ENCODE measurements around the gene ENTHD1.

The ENTHD1 gene

GRCh38 chr22:39776295-39777009, 117.1 kb downstream of the ENTHD1 start:
- ChIA-PET CTCF (interaction anchor here (0.6 to 1.9 kb wide), 3 partner anchors 13 to 224 kb away, joined by 3 to 4 read pairs (median 3); no protein-coding TSS in a partner anchor), POLR2A (no interaction called here)
- Histone ChIP-seq H3K4me1 (ENCODE audit: control extremely low read depth in 1 of 4, control insufficient read depth in 4 of 4, insufficient read depth in 4 of 4, low read length in 3 of 4) (peaks cover 0 to 15% (median 9%) of the 10 kb centered on the region in 4 experiments), H3K27ac (ENCODE audit: insufficient read depth in 1 of 2, low read depth in 1 of 2, low read length in 2 of 2, poor library complexity in 1 of 2, severe bottlenecking in 2 of 2) (no peak overlapping the region), H3K9me3 (ENCODE audit: control extremely low read depth in 1 of 5, control insufficient read depth in 4 of 5, insufficient read depth in 2 of 5, low read depth in 1 of 5, low read length in 4 of 5) (peaks cover 0 to 6% (median 0%) of the 10 kb centered on the region in 5 experiments), H3K27me3 (replicated peaks in 2 of 5; ENCODE audit: control insufficient read depth in 4 of 5, insufficient read depth in 5 of 5, low read length in 4 of 5) (peaks cover 0 to 3% (median 0%) of the 10 kb centered on the region in 5 experiments), H3K4me3 (ENCODE audit: control insufficient read depth in 1 of 7, extremely low read depth in 1 of 7, insufficient read depth in 4 of 7, low read depth in 2 of 7, low read length in 6 of 7) (no peak overlapping the region), H3K36me3 (ENCODE audit: control insufficient read depth in 4 of 4, insufficient read depth in 4 of 4, low read length in 3 of 4) (no peaks in the 10 kb centered on the region)
- WGBS (ENCODE audit: insufficient coverage) = 100% methylated on average over 1 of the region's 2 CpGs
- no peak for DNase-seq

DNA sequence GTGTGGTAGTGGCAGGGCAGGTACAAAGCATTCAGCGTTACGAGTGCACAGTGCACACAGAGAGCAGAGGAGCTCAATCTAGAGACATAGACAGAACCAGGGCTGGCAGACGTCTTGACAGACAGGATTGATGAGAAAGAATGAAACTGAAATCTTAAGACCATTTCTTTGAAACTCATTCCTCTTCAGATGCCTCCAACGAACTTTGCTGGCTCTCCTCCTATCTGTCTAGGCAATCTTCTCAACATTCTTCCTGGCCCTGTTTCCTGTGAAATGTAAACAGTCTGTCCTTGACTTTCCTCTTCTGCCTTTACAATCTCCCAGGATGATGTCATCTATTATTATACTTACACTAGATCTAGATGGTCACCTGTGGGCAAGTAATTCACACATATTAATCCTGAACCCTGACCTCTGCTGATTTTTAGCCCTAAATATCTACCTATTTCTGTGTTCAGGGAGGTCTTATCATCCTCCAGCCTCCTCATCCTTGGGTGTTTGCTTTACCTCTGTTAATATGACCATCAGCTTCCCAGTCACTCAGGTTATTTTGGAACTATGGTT, 119.5 kb downstream of the ENTHD1 start:
- POLR2A ChIA-PET = no interaction called here
- no peak overlapping the region for H3K27ac ChIP-seq (ENCODE audit: insufficient read depth in 1 of 2, low read depth in 1 of 2, low read length in 2 of 2, poor library complexity in 1 of 2, severe bottlenecking in 2 of 2)
- CTCF ChIA-PET = interaction anchor here (1.2 kb wide), 2 partner anchors 9 to 260 kb away, joined by 3 read pairs; no protein-coding TSS in a partner anchor
- H3K27me3 ChIP-seq (replicated peaks in 2 of 5; ENCODE audit: control insufficient read depth in 4 of 5, insufficient read depth in 5 of 5, low read length in 4 of 5) = peaks cover 0 to 5% (median 0%) of the 10 kb centered on the region in 5 experiments
- H3K4me3 ChIP-seq (ENCODE audit: control insufficient read depth in 1 of 7, extremely low read depth in 1 of 7, insufficient read depth in 4 of 7, low read depth in 2 of 7, low read length in 6 of 7) = peak overlapping the region in 2 of 7 experiments; percentile 3 to 43
- no peaks in the 10 kb centered on the region for H3K36me3 ChIP-seq (ENCODE audit: control insufficient read depth in 4 of 4, insufficient read depth in 4 of 4, low read length in 3 of 4)
- H3K9me3 ChIP-seq (ENCODE audit: control extremely low read depth in 1 of 5, control insufficient read depth in 4 of 5, insufficient read depth in 2 of 5, low read depth in 1 of 5, low read length in 4 of 5) = peaks cover 0 to 22% (median 2%) of the 10 kb centered on the region in 5 experiments
- 25% methylated on average over 4 of the region's 4 CpGs for WGBS (ENCODE audit: insufficient coverage)
- peaks cover 0 to 15% (median 9%) of the 10 kb centered on the region in 4 experiments for H3K4me1 ChIP-seq (ENCODE audit: control extremely low read depth in 1 of 4, control insufficient read depth in 4 of 4, insufficient read depth in 4 of 4, low read length in 3 of 4)
- DNase-seq = peak in 2 of 3 donors; percentile 21 to 40

DNA sequence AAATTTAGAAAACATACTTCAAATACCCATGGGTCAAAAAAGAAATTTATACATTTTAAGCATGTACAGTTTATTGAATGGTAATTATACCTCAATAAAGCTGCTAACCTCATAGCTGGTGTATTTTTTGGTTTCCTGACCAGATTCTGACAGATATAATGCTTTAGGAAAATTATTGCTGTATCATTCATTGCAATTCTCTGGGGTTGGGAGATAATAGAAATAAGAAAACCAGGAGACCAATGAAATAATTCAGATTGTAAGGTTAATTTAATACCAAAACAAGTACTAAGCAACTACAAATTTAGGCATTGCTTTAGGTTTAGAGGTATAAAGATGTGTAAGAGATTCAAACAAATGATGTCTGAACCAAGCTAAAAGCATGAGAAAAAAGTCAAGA, 120.1 kb downstream of the ENTHD1 start:
- peaks cover 0 to 5% (median 0%) of the 10 kb centered on the region in 5 experiments for H3K27me3 ChIP-seq (replicated peaks in 2 of 5; ENCODE audit: control insufficient read depth in 4 of 5, insufficient read depth in 5 of 5, low read length in 4 of 5)
- peaks cover 0 to 15% (median 9%) of the 10 kb centered on the region in 4 experiments for H3K4me1 ChIP-seq (ENCODE audit: control extremely low read depth in 1 of 4, control insufficient read depth in 4 of 4, insufficient read depth in 4 of 4, low read length in 3 of 4)
- H3K36me3 ChIP-seq (ENCODE audit: control insufficient read depth in 4 of 4, insufficient read depth in 4 of 4, low read length in 3 of 4) = no peaks in the 10 kb centered on the region
- CTCF ChIA-PET = interaction anchor here (1.2 kb wide), 1 partner anchor 261 kb away, joined by 3 read pairs; no protein-coding TSS in a partner anchor
- no peak overlapping the region for H3K4me3 ChIP-seq (ENCODE audit: control insufficient read depth in 1 of 7, extremely low read depth in 1 of 7, insufficient read depth in 4 of 7, low read depth in 2 of 7, low read length in 6 of 7)
- DNase-seq = peak in 2 of 3 donors; percentile 12 to 15
- H3K9me3 ChIP-seq (ENCODE audit: control extremely low read depth in 1 of 5, control insufficient read depth in 4 of 5, insufficient read depth in 2 of 5, low read depth in 1 of 5, low read length in 4 of 5) = peaks cover 0 to 22% (median 2%) of the 10 kb centered on the region in 5 experiments
- H3K27ac ChIP-seq (ENCODE audit: insufficient read depth in 1 of 2, low read depth in 1 of 2, low read length in 2 of 2, poor library complexity in 1 of 2, severe bottlenecking in 2 of 2) = no peak overlapping the region
- POLR2A ChIA-PET = no interaction called here

- Histone ChIP-seq H3K4me1 (ENCODE audit: control extremely low read depth in 1 of 4, control insufficient read depth in 4 of 4, insufficient read depth in 4 of 4, low read length in 3 of 4) (peaks cover 0 to 14% (median 9%) of the 10 kb centered on the region in 4 experiments), H3K9me3 (ENCODE audit: control extremely low read depth in 1 of 5, control insufficient read depth in 4 of 5, insufficient read depth in 2 of 5, low read depth in 1 of 5, low read length in 4 of 5) (peaks cover 0 to 22% (median 2%) of the 10 kb centered on the region in 5 experiments), H3K27ac (ENCODE audit: insufficient read depth in 1 of 2, low read depth in 1 of 2, low read length in 2 of 2, poor library complexity in 1 of 2, severe bottlenecking in 2 of 2) (no peak overlapping the region), H3K4me3 (ENCODE audit: control insufficient read depth in 1 of 7, extremely low read depth in 1 of 7, insufficient read depth in 4 of 7, low read depth in 2 of 7, low read length in 6 of 7) (no peak overlapping the region), H3K36me3 (ENCODE audit: control insufficient read depth in 4 of 4, insufficient read depth in 4 of 4, low read length in 3 of 4) (no peaks in the 10 kb centered on the region), H3K27me3 (replicated peaks in 2 of 5; ENCODE audit: control insufficient read depth in 4 of 5, insufficient read depth in 5 of 5, low read length in 4 of 5) (peaks cover 0 to 5% (median 0%) of the 10 kb centered on the region in 5 experiments)
- ChIA-PET POLR2A (no interaction called here), CTCF (no interaction called here)
- no peak for DNase-seq
- 100% methylated on average over 1 of the region's 2 CpGs for WGBS (ENCODE audit: insufficient coverage)
Observed at GRCh38 chr22:39771486-39771885, 122.1 kb downstream of the ENTHD1 start.

DNA sequence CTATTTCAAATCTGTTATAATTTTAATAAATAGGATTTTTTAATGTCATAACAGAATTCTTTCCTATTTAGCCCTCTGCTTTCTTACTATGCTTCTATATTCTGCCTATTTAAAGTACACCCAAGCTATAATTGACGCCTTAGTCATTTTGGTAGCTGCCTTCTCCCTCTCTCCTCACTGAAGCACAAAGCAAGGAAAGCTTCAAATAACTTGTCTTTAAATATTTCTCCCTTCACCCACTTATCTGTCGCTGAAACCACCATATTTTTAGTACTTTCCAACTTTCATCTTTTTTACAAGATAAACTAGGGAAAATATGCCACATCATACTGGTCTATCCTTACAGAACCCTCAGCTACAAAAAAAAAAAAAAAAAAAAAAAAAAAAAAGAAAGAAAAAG, 127.9 kb downstream of the ENTHD1 start:
- CTCF ChIA-PET = interaction anchor here (1.1 kb wide), 1 partner anchor 9 kb away, joined by 3 read pairs; no protein-coding TSS in a partner anchor

DNA sequence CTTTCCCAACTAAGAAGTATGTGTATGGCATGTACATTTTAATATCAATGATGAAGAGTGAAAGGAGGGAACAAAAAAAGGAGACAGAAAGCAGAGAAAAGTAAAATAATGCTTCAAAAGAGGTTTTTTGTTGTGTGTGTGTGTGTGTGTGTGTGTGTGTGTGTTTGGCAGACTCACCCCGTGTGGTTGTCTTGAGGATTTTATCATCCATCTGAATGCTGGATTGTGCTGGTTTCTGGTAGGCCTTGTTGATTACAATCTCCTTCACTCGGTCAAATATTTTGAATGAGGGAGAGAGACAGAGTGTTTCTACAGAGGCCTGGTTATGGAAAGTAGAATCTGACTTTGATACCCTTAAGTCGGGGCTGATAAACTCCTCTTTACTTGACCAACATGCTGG, 128.5 kb downstream of the ENTHD1 start:
- 82% methylated on average over 2 of the region's 3 CpGs for WGBS (ENCODE audit: insufficient coverage)
- Histone ChIP-seq H3K27ac (ENCODE audit: insufficient read depth in 1 of 2, low read depth in 1 of 2, low read length in 2 of 2, poor library complexity in 1 of 2, severe bottlenecking in 2 of 2) (no peak overlapping the region), H3K9me3 (ENCODE audit: control extremely low read depth in 1 of 5, control insufficient read depth in 4 of 5, insufficient read depth in 2 of 5, low read depth in 1 of 5, low read length in 4 of 5) (peaks cover 0 to 14% (median 0%) of the 10 kb centered on the region in 5 experiments), H3K36me3 (ENCODE audit: control insufficient read depth in 4 of 4, insufficient read depth in 4 of 4, low read length in 3 of 4) (no peaks in the 10 kb centered on the region), H3K27me3 (replicated peaks in 2 of 5; ENCODE audit: control insufficient read depth in 4 of 5, insufficient read depth in 5 of 5, low read length in 4 of 5) (peaks cover 0 to 7% (median 0%) of the 10 kb centered on the region in 5 experiments), H3K4me1 (ENCODE audit: control extremely low read depth in 1 of 4, control insufficient read depth in 4 of 4, insufficient read depth in 4 of 4, low read length in 3 of 4) (no peaks in the 10 kb centered on the region), H3K4me3 (ENCODE audit: control insufficient read depth in 1 of 7, extremely low read depth in 1 of 7, insufficient read depth in 4 of 7, low read depth in 2 of 7, low read length in 6 of 7) (no peak overlapping the region)
- POLR2A ChIA-PET = no interaction called here
- CTCF ChIA-PET = interaction anchor here (1.1 kb wide), 1 partner anchor 9 kb away, joined by 3 read pairs; no protein-coding TSS in a partner anchor
- no peak for DNase-seq

More for the DNA sequence above, 127.9 kb downstream of the ENTHD1 start:
- Histone ChIP-seq H3K4me3 (ENCODE audit: control insufficient read depth in 1 of 7, extremely low read depth in 1 of 7, insufficient read depth in 4 of 7, low read depth in 2 of 7, low read length in 6 of 7) (no peak overlapping the region), H3K27ac (ENCODE audit: insufficient read depth in 1 of 2, low read depth in 1 of 2, low read length in 2 of 2, poor library complexity in 1 of 2, severe bottlenecking in 2 of 2) (no peak overlapping the region), H3K27me3 (replicated peaks in 2 of 5; ENCODE audit: control insufficient read depth in 4 of 5, insufficient read depth in 5 of 5, low read length in 4 of 5) (peaks cover 0 to 7% (median 0%) of the 10 kb centered on the region in 5 experiments), H3K9me3 (ENCODE audit: control extremely low read depth in 1 of 5, control insufficient read depth in 4 of 5, insufficient read depth in 2 of 5, low read depth in 1 of 5, low read length in 4 of 5) (peaks cover 0 to 16% (median 0%) of the 10 kb centered on the region in 5 experiments), H3K4me1 (ENCODE audit: control extremely low read depth in 1 of 4, control insufficient read depth in 4 of 4, insufficient read depth in 4 of 4, low read length in 3 of 4) (no peaks in the 10 kb centered on the region), H3K36me3 (ENCODE audit: control insufficient read depth in 4 of 4, insufficient read depth in 4 of 4, low read length in 3 of 4) (no peaks in the 10 kb centered on the region)
- POLR2A ChIA-PET = no interaction called here
- DNase-seq = no peak
- 100% methylated on average over 2 of the region's 2 CpGs for WGBS (ENCODE audit: insufficient coverage)

DNA sequence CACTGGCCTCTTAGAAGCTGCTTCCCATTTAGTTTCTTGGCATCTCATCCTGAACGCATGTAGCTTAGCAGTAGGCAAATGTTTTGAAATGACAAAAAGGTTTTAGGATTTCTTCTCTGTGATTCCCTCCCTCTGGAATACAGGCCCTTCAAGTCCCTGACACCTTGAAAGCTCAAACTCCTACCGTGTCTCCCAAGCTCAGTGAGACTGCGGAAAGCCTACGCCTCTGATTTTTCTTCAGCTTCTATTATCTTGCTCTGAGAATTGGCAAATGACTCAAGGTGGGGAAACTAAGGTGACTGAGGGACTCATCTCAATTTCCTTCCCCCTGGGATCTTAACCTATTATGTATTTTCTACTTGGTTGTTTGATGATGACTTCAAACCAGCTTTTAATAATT, 130.3 kb downstream of the ENTHD1 start:
- WGBS (ENCODE audit: insufficient coverage) = 100% methylated on average over 1 of the region's 4 CpGs
- no peaks in the 10 kb centered on the region for H3K36me3 ChIP-seq (ENCODE audit: control insufficient read depth in 4 of 4, insufficient read depth in 4 of 4, low read length in 3 of 4)
- H3K4me1 ChIP-seq (ENCODE audit: control extremely low read depth in 1 of 4, control insufficient read depth in 4 of 4, insufficient read depth in 4 of 4, low read length in 3 of 4) = no peaks in the 10 kb centered on the region
- H3K27me3 ChIP-seq (replicated peaks in 2 of 5; ENCODE audit: control insufficient read depth in 4 of 5, insufficient read depth in 5 of 5, low read length in 4 of 5) = peaks cover 0 to 7% (median 0%) of the 10 kb centered on the region in 5 experiments
- ChIA-PET CTCF (interaction anchor here (1.8 kb wide), 1 partner anchor 12 kb away, joined by 4 read pairs; no protein-coding TSS in a partner anchor), POLR2A (no interaction called here)
- no peak overlapping the region for H3K4me3 ChIP-seq (ENCODE audit: control insufficient read depth in 1 of 7, extremely low read depth in 1 of 7, insufficient read depth in 4 of 7, low read depth in 2 of 7, low read length in 6 of 7)
- DNase-seq = no peak
- H3K27ac ChIP-seq (ENCODE audit: insufficient read depth in 1 of 2, low read depth in 1 of 2, low read length in 2 of 2, poor library complexity in 1 of 2, severe bottlenecking in 2 of 2) = no peak overlapping the region
- peaks cover 0 to 9% (median 0%) of the 10 kb centered on the region in 5 experiments for H3K9me3 ChIP-seq (ENCODE audit: control extremely low read depth in 1 of 5, control insufficient read depth in 4 of 5, insufficient read depth in 2 of 5, low read depth in 1 of 5, low read length in 4 of 5)
